K562 (cell line): Measurements from ENCODE around the gene TBC1D5. TPM values are rescaled to one million over a fixed set of nuclear protein-coding genes. Genes with fewer than 3 reads are reported as not detected.

Experiments used
- ATAC-seq: fragments of 200-7000 bp; cut with Tn5 transposase; 3 replicates; pipeline ENCODE4 v1.9.1; 2020; ENCODE audit warnings: moderate library complexity
- BruUV-seq: library from RNA; stranded (reverse); fragments of 400-500 nt; replicated peaks from 2 replicates; lab custom pipeline; 2021; lab: Mats Ljungman, UMichigan
- CTCF ChIA-PET: fragments of 300-600 bp; formaldehyde crosslinking; extraction: SDS; loops from one replicate; lab custom pipeline; 2021; ENCODE audit warnings: low intra/inter-chr PET ratio; lab: Yijun Ruan, JAX
- POLR2A ChIA-PET: fragments of 300-600, 350-650 bp; sonication (Branson Sonifier 250); formaldehyde crosslinking; extraction: SDS; loops from one replicate; lab custom pipeline; 2021; ENCODE audit warnings: antibody characterized with exemption, inconsistent platforms; lab: Yijun Ruan, JAX
- DNase-seq, 4 experiments: peaks; one replicate each; pipeline versions ENCODE4 v3.0.0 to v3.0.0-alpha.2; 2011 to 2018; ENCODE audit warnings: low spot score in 3 of 4, mixed read lengths in 3 of 4; ENCODE audit errors: extremely low read depth in 1 of 4
- FAIRE-seq: peaks from 2 replicates; lab custom pipeline; 2011; peaks lifted over from hg19 to GRCh38; lab: Jason Lieb, UNC
- H2AFZ ChIP-seq: 2 replicates; pipeline ENCODE4 v1.6.0; 2011; ENCODE audit warnings: low read depth, low read length, control low read depth, inconsistent platforms
- H3K27ac ChIP-seq: fragments of 200-600 bp; 3 replicates; pipeline ENCODE4 v1.8.0; 2011; ENCODE audit warnings: low read depth, mild to moderate bottlenecking, control low read depth, inconsistent platforms, low read length, moderate library complexity, mixed read lengths; ENCODE audit errors: extremely low read depth
- H3K27me3 ChIP-seq, 2 experiments: fragments of 300-600 bp in 1 of 2; 2 replicates in 1 of 2; 3 replicates in 1 of 2; pipeline versions ENCODE4 v1.6.0 to v1.8.0; 2011; ENCODE audit warnings: inconsistent platforms in 2 of 2, low read length in 2 of 2, mild to moderate bottlenecking in 1 of 2, mixed read lengths in 1 of 2, moderate library complexity in 1 of 2; ENCODE audit not compliant: control insufficient read depth in 2 of 2, insufficient read depth in 2 of 2
- H3K36me3 ChIP-seq: fragments of 300-600 bp; 3 replicates; pipeline ENCODE4 v1.8.0; 2011; ENCODE audit warnings: mild to moderate bottlenecking, low read length, inconsistent platforms; ENCODE audit not compliant: control insufficient read depth, insufficient read depth
- H3K4me1 ChIP-seq, 2 experiments: fragments of 200-600 bp in 1 of 2; replicated peaks in 1 of 2; 2 replicates in 1 of 2; 3 replicates in 1 of 2; pipeline versions ENCODE4 v1.5.1 to v1.8.0; 2011; ENCODE audit warnings: inconsistent platforms in 2 of 2, low read length in 2 of 2, mild to moderate bottlenecking in 1 of 2, mixed read lengths in 1 of 2, moderate library complexity in 1 of 2; ENCODE audit not compliant: control insufficient read depth in 2 of 2, insufficient read depth in 2 of 2
- H3K4me2 ChIP-seq: 2 replicates; pipeline ENCODE4 v1.6.1; 2011; ENCODE audit warnings: low read length, control low read depth, inconsistent platforms, mixed read lengths; ENCODE audit not compliant: insufficient read depth
- H3K4me3 ChIP-seq: fragments of 200-600 bp; sonication (generic), shearing (Covaris generic); 2 replicates; pipeline ENCODE4 v1.5.1; 2016; ENCODE audit warnings: control low read depth, inconsistent platforms
- H3K79me2 ChIP-seq: fragments of 200-600 bp; 3 replicates; pipeline ENCODE4 v1.8.0; 2011; ENCODE audit warnings: low read length, inconsistent platforms; ENCODE audit not compliant: control insufficient read depth, insufficient read depth
- H3K9ac ChIP-seq, 2 experiments: 2 replicates each; pipeline versions ENCODE4 v1.6.0 to v1.6.1; 2011; ENCODE audit warnings: low read depth in 2 of 2, low read length in 2 of 2, control low read depth in 1 of 2, inconsistent platforms in 1 of 2, mild to moderate bottlenecking in 1 of 2, mixed read lengths in 1 of 2; ENCODE audit not compliant: insufficient read depth in 1 of 2
- H3K9me1 ChIP-seq: one replicate; pipeline ENCODE4 v1.6.0; 2011; ENCODE audit warnings: inconsistent platforms, mild to moderate bottlenecking, low read length, moderate library complexity; ENCODE audit not compliant: control insufficient read depth, insufficient read depth
- H3K9me3 ChIP-seq: replicated peaks from 2 replicates; pipeline ENCODE4 v1.5.1; 2011; ENCODE audit warnings: low read depth, low read length, inconsistent platforms; ENCODE audit not compliant: control insufficient read depth, insufficient read depth
- H4K20me1 ChIP-seq: replicated peaks from 2 replicates; pipeline ENCODE4 v1.6.1; 2011; ENCODE audit warnings: low read length, inconsistent platforms, mixed read lengths; ENCODE audit not compliant: control insufficient read depth, insufficient read depth
- BRCA1 ChIP-seq, 2 experiments: fragments of 450-650 bp in 1 of 2; sonication (generic) in 1 of 2; formaldehyde crosslinking in 1 of 2; IDR thresholded peaks; 2 replicates each; pipeline versions ENCODE4 v1.5.0 to v1.6.1; 2017 to 2020; ENCODE audit warnings: mild to moderate bottlenecking in 1 of 2, missing genetic modification reagents in 1 of 2
- CBX2 ChIP-seq: fragments of 200-600 bp; sonication (generic); IDR thresholded peaks from one replicate; pipeline ENCODE4 v1.6.1; 2012; ENCODE audit warnings: mild to moderate bottlenecking, low read length, inconsistent platforms; ENCODE audit not compliant: insufficient read depth, poor library complexity, severe bottlenecking
- DIDO1 ChIP-seq: fragments of 450-650 bp; IDR thresholded peaks from 2 replicates; pipeline ENCODE4 v1.6.1; 2016; ENCODE audit warnings: low read depth, missing biosample characterization, missing genetic modification characterization
- DPF2 ChIP-seq: fragments of 450-650 bp; IDR thresholded peaks from 2 replicates; pipeline ENCODE4 v1.6.1; 2016
- GABPB2 ChIP-seq: fragments of 250-450 bp; sonication (Bioruptor Pico); conservative IDR thresholded peaks from 2 replicates; pipeline ENCODE4 v1.5.1; 2021; ENCODE audit warnings: mild to moderate bottlenecking
- NUFIP1 ChIP-seq: fragments of 450-650 bp; IDR thresholded peaks from 2 replicates; pipeline ENCODE4 v1.6.1; 2018; ENCODE audit not compliant: partially characterized antibody
- SRSF9 ChIP-seq: fragments of 200-400 bp; formaldehyde crosslinking; IDR thresholded peaks from 2 replicates; pipeline ENCODE4 v1.6.1; 2017; ENCODE audit warnings: low read depth, low read length, borderline replicate concordance
- ZNF146 ChIP-seq: IDR thresholded peaks from one replicate; pipeline ENCODE4 v1.6.1; 2018; ENCODE audit warnings: missing compliant biosample characterization; ENCODE audit not compliant: unreplicated experiment
- ZNF324 ChIP-seq: fragments of 250-450 bp; sonication (Bioruptor Pico); IDR thresholded peaks from 2 replicates; pipeline ENCODE4 v1.4.0; 2020; ENCODE audit warnings: mild to moderate bottlenecking
- ZNF384 ChIP-seq: IDR thresholded peaks from 2 replicates; pipeline ENCODE4 v1.6.1; 2012; ENCODE audit warnings: low read depth, low read length, improper control_type of control experiment
- in situ Hi-C: fragments of 300-500 bp; cut with MboI; formaldehyde crosslinking; loops from 4 replicates; pipeline ENCODE4 v1.15.0; 2018; ENCODE audit warnings: inconsistent platforms, mixed read lengths
- intact Hi-C: fragments of 100-400 bp; cut with micrococcal nuclease; formaldehyde crosslinking; loops from 2 replicates; pipeline ENCODE4 v1.14.2; 2022
- polyA plus RNA-seq, 8 experiments: library from polyadenylated mRNA; depleted of rRNA in 4 of 8; stranded (reverse) in 5 of 8; unstranded in 3 of 8; fragments of >200 nt; fragmentation: Nextera tagmentation in 2 of 8; fragmentation: Illumina TruSeq in 1 of 8; extraction: Ambion mirVana in 2 of 8; extraction: Trizol in 1 of 8; gene quantifications; 2 replicates each; pipeline versions ENCODE4 v1.2.1 to v1.2.3, GENCODE V29; 2011 to 2014; ENCODE audit warnings: inconsistent platforms in 1 of 8, missing spikeins in 1 of 8
- total RNA-seq, 7 experiments: library from RNA; depleted of rRNA in 6 of 7; stranded (reverse); fragments of >200 nt in 6 of 7; fragmentation: Illumina TruSeq in 2 of 7; extraction: Trizol in 2 of 7; gene quantifications; 2 replicates each; pipeline versions ENCODE4 v1.2.1 to v1.2.3, GENCODE V29; 2011 to 2021; ENCODE audit warnings: low replicate concordance in 1 of 7

The TBC1D5 gene
- total and polyA plus RNA-seq, 9 of the 15 experiments (the other 6 are each of a cell fraction or from before 2014, with no cell fraction given), result 2.9 to 38.1 (median 25.6) TPM

DNA sequence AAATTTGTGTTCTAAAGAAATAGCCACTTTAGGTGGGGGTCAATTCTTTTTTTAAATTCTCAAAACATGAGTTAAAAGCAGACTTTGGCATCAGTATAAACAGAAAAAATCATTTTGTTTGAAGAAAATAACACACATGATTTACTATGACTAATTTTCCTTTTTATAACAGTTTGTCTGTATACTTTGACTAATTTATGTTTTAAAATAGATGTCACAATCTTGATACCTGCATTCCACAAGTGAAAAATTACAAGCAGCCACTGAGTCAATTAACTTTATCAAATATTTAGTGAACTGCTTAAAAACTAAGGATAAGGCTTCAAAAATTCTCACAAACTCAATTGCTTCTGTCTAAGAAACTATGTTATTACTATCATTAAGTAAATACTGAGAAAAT, 235.0 kb downstream of the TBC1D5 start:
- H2AFZ ChIP-seq, result no peak overlapping the region
- no peaks in the 10 kb centered on the region for H3K9me1 ChIP-seq
- no peaks in the 10 kb centered on the region for H3K36me3 ChIP-seq
- BruUV-seq, result no TSS peak
- intact Hi-C loops, result no loop called here
- H3K4me2 ChIP-seq, result no peak overlapping the region
- ATAC-seq, result no peak
- no peaks in the 10 kb centered on the region for H4K20me1 ChIP-seq
- CTCF ChIA-PET, result no interaction called here
- TF ChIP-seq GABPB2, result no peak
- TF ChIP-seq CBX2, result no peak
- TF ChIP-seq DPF2, result no peak
- TF ChIP-seq BRCA1 (IDR thresholded peaks at IDR 0.05), result no peak
- no peak for TF ChIP-seq BRCA1 (CRISPR knock-in tag; IDR thresholded peaks at IDR 0.05)
- TF ChIP-seq NUFIP1, result no peak
- TF ChIP-seq ZNF146 (CRISPR knock-in tag), result no peak
- TF ChIP-seq SRSF9, result no peak
- TF ChIP-seq ZNF384, result no peak
- TF ChIP-seq DIDO1 (tag), result no peak
- no peak for TF ChIP-seq ZNF324 (CRISPR knock-in tag)
- TF ChIP-seq, all 486 proteins: peak for 0
- Histone ChIP-seq H3K27ac (no peak overlapping the region), H3K79me2 (no peaks in the 10 kb centered on the region), H3K4me1 (no peaks in the 10 kb centered on the region), H3K27me3 (no peaks in the 10 kb centered on the region), H3K9ac (no peak overlapping the region), H3K4me3 (no peak overlapping the region), H3K9me3 (no peaks in the 10 kb centered on the region)
- FAIRE-seq, result no peak
- in situ Hi-C loops, result no loop called here
- no peak for DNase-seq
- POLR2A ChIA-PET, result no interaction called here
